GM23338 (cell line): ENCODE data around the gene SEC22A. TPM values are rescaled to one million over a fixed set of nuclear protein-coding genes. Genes with fewer than 3 reads are reported as not detected.

Source experiments
- ATAC-seq: fragments of 200-7000 bp; cut with Tn5 transposase; 3 replicates; pipeline ENCODE4 v1.9.1; 2020
- DNase-seq: peaks from one replicate; pipeline ENCODE4 v3.0.0-alpha.2; 2015; ENCODE audit warnings: low spot score
- H2AFZ ChIP-seq: fragments of 200-600 bp; sonication (generic); 2 replicates; pipeline ENCODE4 v1.8.0; 2016; ENCODE audit warnings: antibody characterized with exemption, mild to moderate bottlenecking, moderate library complexity
- H3F3A ChIP-seq: fragments of 200-600 bp; sonication (generic); replicated peaks from 2 replicates; pipeline ENCODE4 v1.8.0; 2017; ENCODE audit warnings: antibody characterized with exemption, mixed run types, low read depth
- H3K27ac ChIP-seq: fragments of 200-600 bp; sonication (generic); 2 replicates; pipeline ENCODE4 v1.6.1; 2016; ENCODE audit warnings: low read depth
- H3K27me3 ChIP-seq: fragments of 200-600 bp; sonication (generic); 2 replicates; pipeline ENCODE4 v1.8.0; 2016; ENCODE audit warnings: mild to moderate bottlenecking, mixed run types, moderate library complexity; ENCODE audit not compliant: insufficient read depth
- H3K36me3 ChIP-seq: fragments of 200-600 bp; sonication (generic); 2 replicates; pipeline ENCODE4 v1.8.0; 2016; ENCODE audit warnings: mild to moderate bottlenecking; ENCODE audit not compliant: insufficient read depth
- H3K4me1 ChIP-seq: fragments of 200-600 bp; sonication (generic); 2 replicates; pipeline ENCODE4 v1.8.0; 2016; ENCODE audit warnings: mild to moderate bottlenecking, moderate library complexity; ENCODE audit not compliant: insufficient read depth
- H3K4me2 ChIP-seq: fragments of 200-600 bp; sonication (generic); 2 replicates; pipeline ENCODE4 v1.7.1; 2017; ENCODE audit warnings: mixed run types
- H3K4me3 ChIP-seq: fragments of 200-600 bp; sonication (generic); 2 replicates; pipeline ENCODE4 v1.6.1; 2016; ENCODE audit warnings: mixed run types
- H3K79me2 ChIP-seq: fragments of 200-600 bp; sonication (generic); replicated peaks from 2 replicates; pipeline ENCODE4 v1.8.0; 2017; ENCODE audit warnings: mild to moderate bottlenecking; ENCODE audit not compliant: insufficient read depth
- H3K9me2 ChIP-seq: fragments of 200-600 bp; sonication (generic); 2 replicates; pipeline ENCODE4 v1.8.0; 2017; ENCODE audit not compliant: insufficient read depth
- H4K20me1 ChIP-seq: fragments of 200-600 bp; sonication (generic); replicated peaks from 2 replicates; pipeline ENCODE4 v1.8.0; 2017; ENCODE audit warnings: mild to moderate bottlenecking; ENCODE audit not compliant: insufficient read depth
- H3K27ac Mint-ChIP-seq: 2 replicates; pipeline ENCODE4 v1.8.0; 2020; ENCODE audit warnings: inconsistent platforms, mild to moderate bottlenecking, moderate library complexity, mixed read lengths
- H3K27me3 Mint-ChIP-seq: 3 replicates; pipeline ENCODE4 v1.8.0; 2022; ENCODE audit warnings: low read depth, mild to moderate bottlenecking, moderate library complexity, mixed read lengths, inconsistent platforms; ENCODE audit not compliant: insufficient read depth, poor library complexity
- H3K36me3 Mint-ChIP-seq: 3 replicates; pipeline ENCODE4 v1.8.0; 2021; ENCODE audit warnings: low read depth, mild to moderate bottlenecking, inconsistent platforms, moderate library complexity, mixed read lengths
- H3K4me1 Mint-ChIP-seq: 3 replicates; pipeline ENCODE4 v1.8.0; 2020; ENCODE audit warnings: mild to moderate bottlenecking, inconsistent platforms, mixed read lengths
- H3K4me3 Mint-ChIP-seq: 3 replicates; pipeline ENCODE4 v1.8.0; 2021; ENCODE audit warnings: moderate library complexity, mild to moderate bottlenecking, inconsistent platforms, mixed read lengths
- H3K9me3 Mint-ChIP-seq: 3 replicates; pipeline ENCODE4 v1.8.0; 2020; ENCODE audit warnings: moderate library complexity, mild to moderate bottlenecking, inconsistent platforms, mixed read lengths
- CREB1 ChIP-seq: fragments of 250-450 bp; sonication (Bioruptor Pico); IDR thresholded peaks from 2 replicates; pipeline ENCODE4 v1.5.0; 2020; ENCODE audit warnings: low read depth, mild to moderate bottlenecking, moderate library complexity
- EZH2 ChIP-seq: fragments of 200-600 bp; sonication (generic); IDR thresholded peaks from one replicate; pipeline ENCODE4 v1.8.0; 2017; ENCODE audit warnings: antibody characterized with exemption, mild to moderate bottlenecking, low read depth; ENCODE audit not compliant: unreplicated experiment
- JUNB ChIP-seq: IDR thresholded peaks from one replicate; pipeline ENCODE4 v1.6.1; 2016; ENCODE audit warnings: antibody characterized with exemption; ENCODE audit not compliant: unreplicated experiment
- NANOG ChIP-seq: IDR thresholded peaks from 2 replicates; pipeline ENCODE4 v1.6.1; 2016; ENCODE audit warnings: antibody characterized with exemption, borderline replicate concordance
- POLR2AphosphoS5 ChIP-seq: IDR thresholded peaks from 2 replicates; pipeline ENCODE4 v1.6.1; 2016; ENCODE audit warnings: antibody characterized with exemption, low read depth
- STAT1 ChIP-seq: IDR thresholded peaks from one replicate; pipeline ENCODE4 v1.6.1; 2016; ENCODE audit warnings: antibody characterized with exemption; ENCODE audit not compliant: unreplicated experiment
- ZNF114 ChIP-seq: fragments of 250-450 bp; sonication (Bioruptor Pico); IDR thresholded peaks from 2 replicates; pipeline ENCODE4 v1.5.0; 2020; ENCODE audit warnings: mild to moderate bottlenecking, moderate library complexity
- polyA plus RNA-seq: library from polyadenylated mRNA; unstranded; fragments of >200 nt; fragmentation: Nextera tagmentation; extraction: Ambion mirVana; gene quantifications from 2 replicates; pipeline ENCODE4 v1.2.1, GENCODE V29; 2016
- total RNA-seq: library from RNA; depleted of rRNA; stranded (reverse); fragments of >200 nt; shearing (Covaris generic); gene quantifications from 2 replicates; pipeline ENCODE4 v1.2.3, GENCODE V29; 2014
- TF ChIP-seq, protein P1 (sequence below): fragments of 250-450 bp; sonication (Bioruptor Pico); IDR thresholded peaks from 2 replicates; pipeline ENCODE4 v1.5.0; 2020; ENCODE audit warnings: mild to moderate bottlenecking, moderate library complexity
- TF ChIP-seq, protein P2 (sequence below): IDR thresholded peaks from one replicate; pipeline ENCODE4 v1.6.1; 2018; ENCODE audit warnings: antibody characterized with exemption; ENCODE audit not compliant: unreplicated experiment
- TF ChIP-seq, protein P3 (sequence below): IDR thresholded peaks from 2 replicates; pipeline ENCODE4 v1.6.1; 2016; ENCODE audit warnings: antibody characterized with exemption

Gene SEC22A
- total and polyA plus RNA-seq, 2 experiments from 2014 or later, result 11.2 to 24.1 TPM

- TF ChIP-seq, protein P1, sequence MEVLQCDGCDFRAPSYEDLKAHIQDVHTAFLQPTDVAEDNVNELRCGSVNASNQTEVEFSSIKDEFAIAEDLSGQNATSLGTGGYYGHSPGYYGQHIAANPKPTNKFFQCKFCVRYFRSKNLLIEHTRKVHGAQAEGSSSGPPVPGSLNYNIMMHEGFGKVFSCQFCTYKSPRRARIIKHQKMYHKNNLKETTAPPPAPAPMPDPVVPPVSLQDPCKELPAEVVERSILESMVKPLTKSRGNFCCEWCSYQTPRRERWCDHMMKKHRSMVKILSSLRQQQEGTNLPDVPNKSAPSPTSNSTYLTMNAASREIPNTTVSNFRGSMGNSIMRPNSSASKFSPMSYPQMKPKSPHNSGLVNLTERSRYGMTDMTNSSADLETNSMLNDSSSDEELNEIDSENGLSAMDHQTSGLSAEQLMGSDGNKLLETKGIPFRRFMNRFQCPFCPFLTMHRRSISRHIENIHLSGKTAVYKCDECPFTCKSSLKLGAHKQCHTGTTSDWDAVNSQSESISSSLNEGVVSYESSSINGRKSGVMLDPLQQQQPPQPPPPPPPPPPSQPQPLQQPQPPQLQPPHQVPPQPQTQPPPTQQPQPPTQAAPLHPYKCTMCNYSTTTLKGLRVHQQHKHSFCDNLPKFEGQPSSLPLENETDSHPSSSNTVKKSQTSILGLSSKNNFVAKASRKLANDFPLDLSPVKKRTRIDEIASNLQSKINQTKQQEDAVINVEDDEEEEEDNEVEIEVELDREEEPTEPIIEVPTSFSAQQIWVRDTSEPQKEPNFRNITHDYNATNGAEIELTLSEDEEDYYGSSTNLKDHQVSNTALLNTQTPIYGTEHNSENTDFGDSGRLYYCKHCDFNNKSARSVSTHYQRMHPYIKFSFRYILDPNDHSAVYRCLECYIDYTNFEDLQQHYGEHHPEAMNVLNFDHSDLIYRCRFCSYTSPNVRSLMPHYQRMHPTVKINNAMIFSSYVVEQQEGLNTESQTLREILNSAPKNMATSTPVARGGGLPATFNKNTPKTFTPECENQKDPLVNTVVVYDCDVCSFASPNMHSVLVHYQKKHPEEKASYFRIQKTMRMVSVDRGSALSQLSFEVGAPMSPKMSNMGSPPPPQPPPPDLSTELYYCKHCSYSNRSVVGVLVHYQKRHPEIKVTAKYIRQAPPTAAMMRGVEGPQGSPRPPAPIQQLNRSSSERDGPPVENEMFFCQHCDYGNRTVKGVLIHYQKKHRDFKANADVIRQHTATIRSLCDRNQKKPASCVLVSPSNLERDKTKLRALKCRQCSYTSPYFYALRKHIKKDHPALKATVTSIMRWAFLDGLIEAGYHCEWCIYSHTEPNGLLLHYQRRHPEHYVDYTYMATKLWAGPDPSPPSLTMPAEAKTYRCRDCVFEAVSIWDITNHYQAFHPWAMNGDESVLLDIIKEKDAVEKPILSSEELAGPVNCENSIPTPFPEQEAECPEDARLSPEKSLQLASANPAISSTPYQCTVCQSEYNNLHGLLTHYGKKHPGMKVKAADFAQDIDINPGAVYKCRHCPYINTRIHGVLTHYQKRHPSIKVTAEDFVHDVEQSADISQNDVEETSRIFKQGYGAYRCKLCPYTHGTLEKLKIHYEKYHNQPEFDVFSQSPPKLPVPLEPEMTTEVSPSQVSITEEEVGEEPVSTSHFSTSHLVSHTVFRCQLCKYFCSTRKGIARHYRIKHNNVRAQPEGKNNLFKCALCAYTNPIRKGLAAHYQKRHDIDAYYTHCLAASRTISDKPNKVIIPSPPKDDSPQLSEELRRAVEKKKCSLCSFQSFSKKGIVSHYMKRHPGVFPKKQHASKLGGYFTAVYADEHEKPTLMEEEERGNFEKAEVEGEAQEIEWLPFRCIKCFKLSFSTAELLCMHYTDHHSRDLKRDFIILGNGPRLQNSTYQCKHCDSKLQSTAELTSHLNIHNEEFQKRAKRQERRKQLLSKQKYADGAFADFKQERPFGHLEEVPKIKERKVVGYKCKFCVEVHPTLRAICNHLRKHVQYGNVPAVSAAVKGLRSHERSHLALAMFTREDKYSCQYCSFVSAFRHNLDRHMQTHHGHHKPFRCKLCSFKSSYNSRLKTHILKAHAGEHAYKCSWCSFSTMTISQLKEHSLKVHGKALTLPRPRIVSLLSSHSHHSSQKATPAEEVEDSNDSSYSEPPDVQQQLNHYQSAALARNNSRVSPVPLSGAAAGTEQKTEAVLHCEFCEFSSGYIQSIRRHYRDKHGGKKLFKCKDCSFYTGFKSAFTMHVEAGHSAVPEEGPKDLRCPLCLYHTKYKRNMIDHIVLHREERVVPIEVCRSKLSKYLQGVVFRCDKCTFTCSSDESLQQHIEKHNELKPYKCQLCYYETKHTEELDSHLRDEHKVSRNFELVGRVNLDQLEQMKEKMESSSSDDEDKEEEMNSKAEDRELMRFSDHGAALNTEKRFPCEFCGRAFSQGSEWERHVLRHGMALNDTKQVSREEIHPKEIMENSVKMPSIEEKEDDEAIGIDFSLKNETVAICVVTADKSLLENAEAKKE (CRISPR knock-in tag), result no peak
- TF ChIP-seq, protein P2, sequence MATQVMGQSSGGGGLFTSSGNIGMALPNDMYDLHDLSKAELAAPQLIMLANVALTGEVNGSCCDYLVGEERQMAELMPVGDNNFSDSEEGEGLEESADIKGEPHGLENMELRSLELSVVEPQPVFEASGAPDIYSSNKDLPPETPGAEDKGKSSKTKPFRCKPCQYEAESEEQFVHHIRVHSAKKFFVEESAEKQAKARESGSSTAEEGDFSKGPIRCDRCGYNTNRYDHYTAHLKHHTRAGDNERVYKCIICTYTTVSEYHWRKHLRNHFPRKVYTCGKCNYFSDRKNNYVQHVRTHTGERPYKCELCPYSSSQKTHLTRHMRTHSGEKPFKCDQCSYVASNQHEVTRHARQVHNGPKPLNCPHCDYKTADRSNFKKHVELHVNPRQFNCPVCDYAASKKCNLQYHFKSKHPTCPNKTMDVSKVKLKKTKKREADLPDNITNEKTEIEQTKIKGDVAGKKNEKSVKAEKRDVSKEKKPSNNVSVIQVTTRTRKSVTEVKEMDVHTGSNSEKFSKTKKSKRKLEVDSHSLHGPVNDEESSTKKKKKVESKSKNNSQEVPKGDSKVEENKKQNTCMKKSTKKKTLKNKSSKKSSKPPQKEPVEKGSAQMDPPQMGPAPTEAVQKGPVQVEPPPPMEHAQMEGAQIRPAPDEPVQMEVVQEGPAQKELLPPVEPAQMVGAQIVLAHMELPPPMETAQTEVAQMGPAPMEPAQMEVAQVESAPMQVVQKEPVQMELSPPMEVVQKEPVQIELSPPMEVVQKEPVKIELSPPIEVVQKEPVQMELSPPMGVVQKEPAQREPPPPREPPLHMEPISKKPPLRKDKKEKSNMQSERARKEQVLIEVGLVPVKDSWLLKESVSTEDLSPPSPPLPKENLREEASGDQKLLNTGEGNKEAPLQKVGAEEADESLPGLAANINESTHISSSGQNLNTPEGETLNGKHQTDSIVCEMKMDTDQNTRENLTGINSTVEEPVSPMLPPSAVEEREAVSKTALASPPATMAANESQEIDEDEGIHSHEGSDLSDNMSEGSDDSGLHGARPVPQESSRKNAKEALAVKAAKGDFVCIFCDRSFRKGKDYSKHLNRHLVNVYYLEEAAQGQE, result no peak
- TF ChIP-seq POLR2AphosphoS5, result no peak
- no peak for TF ChIP-seq CREB1 (CRISPR knock-in tag)
Observed at GRCh38 chr3:123156276-123156995, 45.3 kb upstream of the SEC22A start (continued).

DNA sequence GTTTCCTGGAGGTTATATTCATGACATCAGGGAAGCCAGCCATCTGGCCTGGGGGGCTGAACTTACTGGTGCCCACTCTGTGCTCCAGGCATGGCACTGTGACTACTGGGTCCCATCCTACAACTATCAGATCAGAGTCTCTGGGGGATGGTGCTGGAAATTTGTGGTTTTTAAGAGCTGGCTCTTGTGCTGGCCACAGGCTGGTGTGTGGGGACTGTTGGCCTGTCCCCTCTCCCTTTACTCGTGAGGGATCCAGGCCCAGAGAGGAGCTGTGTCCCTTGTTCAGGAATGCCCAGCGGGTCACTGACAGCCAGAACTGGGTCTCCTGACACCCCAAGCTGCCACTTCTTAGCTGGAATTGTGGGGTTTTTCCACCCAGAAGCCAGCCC lies 44.5 kb upstream of the SEC22A start:
- Histone ChIP-seq H3K4me1 (no peaks in the 10 kb centered on the region), H3K4me2 (no peak overlapping the region), H3F3A (no peaks in the 10 kb centered on the region), H3K36me3 (peaks cover 4% of the 10 kb centered on the region), H3K27me3 (no peaks in the 10 kb centered on the region), H3K27ac (no peak overlapping the region), H4K20me1 (no peaks in the 10 kb centered on the region), H2AFZ (no peak overlapping the region), H3K9me2 (no peaks in the 10 kb centered on the region), H3K4me3 (no peak overlapping the region), H3K79me2 (no peaks in the 10 kb centered on the region)
- peaks cover 15% of the 10 kb centered on the region for H3K36me3 Mint-ChIP-seq
- ATAC-seq (no peak), DNase-seq (no peak)
- H3K9me3 Mint-ChIP-seq, result no peaks in the 10 kb centered on the region; the same call in 2 of the 3 replicates
- H3K27me3 Mint-ChIP-seq, result peaks cover 5% of the 10 kb centered on the region
- H3K4me3 Mint-ChIP-seq, result no peak overlapping the region
- H3K27ac Mint-ChIP-seq, result no peak overlapping the region
- H3K4me1 Mint-ChIP-seq, result peaks cover 2% of the 10 kb centered on the region; the same call in 2 of the 3 replicates
- TF ChIP-seq JUNB, result no peak
- TF ChIP-seq, protein P2, result no peak
- no peak for TF ChIP-seq EZH2
- TF ChIP-seq NANOG, result no peak
- TF ChIP-seq, protein P3, sequence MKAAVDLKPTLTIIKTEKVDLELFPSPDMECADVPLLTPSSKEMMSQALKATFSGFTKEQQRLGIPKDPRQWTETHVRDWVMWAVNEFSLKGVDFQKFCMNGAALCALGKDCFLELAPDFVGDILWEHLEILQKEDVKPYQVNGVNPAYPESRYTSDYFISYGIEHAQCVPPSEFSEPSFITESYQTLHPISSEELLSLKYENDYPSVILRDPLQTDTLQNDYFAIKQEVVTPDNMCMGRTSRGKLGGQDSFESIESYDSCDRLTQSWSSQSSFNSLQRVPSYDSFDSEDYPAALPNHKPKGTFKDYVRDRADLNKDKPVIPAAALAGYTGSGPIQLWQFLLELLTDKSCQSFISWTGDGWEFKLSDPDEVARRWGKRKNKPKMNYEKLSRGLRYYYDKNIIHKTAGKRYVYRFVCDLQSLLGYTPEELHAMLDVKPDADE, result no peak
- TF ChIP-seq STAT1, result no peak
- no peak for TF ChIP-seq ZNF114
